Neutrophil (primary cell): Measurements from ENCODE around the gene TRPV5.

Experiments
- H3K27ac ChIP-seq: fragments of 200-600 bp; sonication (generic); 2 replicates; pipeline ENCODE4 v1.5.1; 2016; ENCODE audit warnings: mild to moderate bottlenecking, moderate library complexity
- H3K27me3 ChIP-seq: fragments of 200-600 bp; sonication (generic); 2 replicates; pipeline ENCODE4 v1.6.0; 2016; ENCODE audit warnings: mild to moderate bottlenecking
- H3K36me3 ChIP-seq: fragments of 200-600 bp; sonication (generic); 2 replicates; pipeline ENCODE4 v1.5.1; 2017
- H3K4me1 ChIP-seq, 2 experiments: fragments of 200-600 bp in 1 of 2; sonication (generic) in 1 of 2; 1 replicate in 1 of 2; 2 replicates in 1 of 2; pipeline versions ENCODE4 v1.5.1 to v1.6.1; 2013 to 2016; ENCODE audit warnings: low read depth in 1 of 2, low read length in 1 of 2, mild to moderate bottlenecking in 1 of 2, moderate library complexity in 1 of 2; ENCODE audit not compliant: control insufficient read depth in 1 of 2, insufficient read depth in 1 of 2
- H3K4me3 ChIP-seq, 2 experiments: fragments of 200-600 bp in 1 of 2; sonication (generic) in 1 of 2; 1 replicate in 1 of 2; 2 replicates in 1 of 2; pipeline ENCODE4 v1.5.1; 2013 to 2016; ENCODE audit warnings: low read depth in 1 of 2, low read length in 1 of 2, mild to moderate bottlenecking in 1 of 2, moderate library complexity in 1 of 2
- H3K9me3 ChIP-seq: fragments of 200-600 bp; sonication (generic); 2 replicates; pipeline ENCODE4 v1.5.1; 2016
- CTCF ChIP-seq: fragments of 200-600 bp; sonication (generic); IDR thresholded peaks from 2 replicates; pipeline ENCODE4 v1.5.1; 2016; ENCODE audit warnings: antibody characterized with exemption

The TRPV5 gene

GRCh38 chr7:142925413-142925812 is 8.1 kb downstream of the TRPV5 start:
- Histone ChIP-seq H3K27ac (peak overlapping the region; percentile 98), H3K27me3 (no peaks in the 10 kb centered on the region), H3K4me3 (no peak overlapping the region), H3K4me1 (peaks cover 38 to 43% of the 10 kb centered on the region in 2 experiments), H3K9me3 (no peaks in the 10 kb centered on the region), H3K36me3 (no peaks in the 10 kb centered on the region)
- TF ChIP-seq CTCF = no peak

- H3K4me1 ChIP-seq = peaks cover 29 to 31% of the 10 kb centered on the region in 2 experiments
- H3K27ac ChIP-seq = no peak overlapping the region
- no peak overlapping the region for H3K4me3 ChIP-seq
- H3K27me3 ChIP-seq = no peaks in the 10 kb centered on the region
- no peak for TF ChIP-seq CTCF
- no peaks in the 10 kb centered on the region for H3K36me3 ChIP-seq
- no peaks in the 10 kb centered on the region for H3K9me3 ChIP-seq
These were observed 10.2 kb downstream of the TRPV5 start for GRCh38 chr7:142923391-142923790.

GRCh38 chr7:142919656-142920055 is 13.9 kb downstream of the TRPV5 start:
- no peaks in the 10 kb centered on the region for H3K4me1 ChIP-seq
- no peaks in the 10 kb centered on the region for H3K36me3 ChIP-seq
- H3K27ac ChIP-seq = no peak overlapping the region
- peaks cover 8% of the 10 kb centered on the region for H3K27me3 ChIP-seq
- no peaks in the 10 kb centered on the region for H3K9me3 ChIP-seq
- H3K4me3 ChIP-seq = no peak overlapping the region
- TF ChIP-seq CTCF = no peak

- Histone ChIP-seq H3K27me3 (peaks cover 8% of the 10 kb centered on the region), H3K9me3 (no peaks in the 10 kb centered on the region), H3K27ac (no peak overlapping the region), H3K4me1 (no peaks in the 10 kb centered on the region), H3K4me3 (no peak overlapping the region), H3K36me3 (no peaks in the 10 kb centered on the region)
- no peak for TF ChIP-seq CTCF
These were observed 14.6 kb downstream of the TRPV5 start for GRCh38 chr7:142918901-142919300.

GRCh38 chr7:142917447-142917846 is 16.1 kb downstream of the TRPV5 start:
- Histone ChIP-seq H3K27ac (no peak overlapping the region), H3K4me1 (no peaks in the 10 kb centered on the region), H3K27me3 (peaks cover 8% of the 10 kb centered on the region), H3K9me3 (no peaks in the 10 kb centered on the region), H3K4me3 (no peak overlapping the region), H3K36me3 (no peaks in the 10 kb centered on the region)
- TF ChIP-seq CTCF = no peak

- Histone ChIP-seq H3K36me3 (no peaks in the 10 kb centered on the region), H3K4me3 (no peak overlapping the region), H3K27me3 (peaks cover 8% of the 10 kb centered on the region), H3K27ac (no peak overlapping the region), H3K9me3 (no peaks in the 10 kb centered on the region), H3K4me1 (no peaks in the 10 kb centered on the region)
- no peak for TF ChIP-seq CTCF
These were observed 17.0 kb downstream of the TRPV5 start for GRCh38 chr7:142916508-142916907.
